Right lobe of liver (tissue), 6 donors: ENCODE results near the gene CACNA2D3. TPM values are rescaled to one million over a fixed set of nuclear protein-coding genes. Genes with fewer than 3 reads are reported as not detected.

Source experiments
- ATAC-seq, 4 donors: fragments of 200-7000 bp; cut with Tn5 transposase; one replicate each; pipeline ENCODE4 v1.9.1; 2020; ENCODE audit warnings: mild to moderate bottlenecking in 4 of 4, moderate library complexity in 4 of 4
- DNase-seq, 3 donors: peaks; one replicate each; pipeline ENCODE4 v3.0.0-alpha.2; 2020
- H3K27ac ChIP-seq, 3 donors: fragments of 200-600 bp; one replicate each; pipeline ENCODE4 v1.8.0; 2022
- H3K27me3 ChIP-seq, 2 donors: fragments of 200-600 bp; one replicate each; pipeline ENCODE4 v1.8.0; 2022
- H3K36me3 ChIP-seq, 4 donors: fragments of 200-600 bp; sonication (generic) in 1 of 4; one replicate each; pipeline versions ENCODE4 v1.5.1 to v1.8.0; 2017 to 2022; ENCODE audit warnings: control low read depth in 1 of 4
- H3K4me1 ChIP-seq, 4 donors: fragments of 200-600 bp; sonication (generic) in 1 of 4; one replicate each; pipeline versions ENCODE4 v1.5.1 to v1.8.0; 2017 to 2022; ENCODE audit warnings: control low read depth in 1 of 4
- H3K4me3 ChIP-seq, 3 donors: fragments of 200-600 bp; one replicate each; pipeline ENCODE4 v1.8.0; 2022
- H3K9me3 ChIP-seq, 4 donors: fragments of 200-600 bp; sonication (generic) in 1 of 4; one replicate each; pipeline versions ENCODE4 v1.5.1 to v1.8.0; 2017 to 2022; ENCODE audit warnings: control low read depth in 1 of 4
- POLR2A ChIP-seq: fragments of 450-650 bp; IDR thresholded peaks from one replicate; pipeline ENCODE4 v1.6.1; 2017; ENCODE audit warnings: antibody characterized with exemption, mild to moderate bottlenecking
- WGBS: methylation state at CpG from one replicate; pipeline ENCODE4 v1.1.6; 2018; ENCODE audit warnings: low coverage, low lambda C conversion rate; ENCODE audit not compliant: insufficient coverage; ENCODE audit errors: missing lambda C conversion rate; 5-methylcytosine and 5-hydroxymethylcytosine counted together
- intact Hi-C, 2 donors: fragments of 100-400 bp; cut with DNase I; formaldehyde crosslinking; loops; one replicate each; pipeline versions ENCODE4 v1.11.2 to v1.14.1; 2022
- total RNA-seq, 6 experiments: library from RNA; depleted of rRNA in 2 of 6; stranded (reverse); fragments of >200 nt in 2 of 6; fragmentation: NEBNext Ultra II Directional in 3 of 6; extraction: Animal tissue kit (Norgen Biotek cat#: 25700) in 3 of 6; gene quantifications; one replicate each; pipeline versions ENCODE4 v1.1.0 to v1.2.4, GENCODE V29; 2016 to 2023
- TF ChIP-seq, protein P1 (sequence below), 4 donors: fragments of 200-600 bp in 3 of 4; fragments of 450-650 bp in 1 of 4; IDR thresholded peaks; one replicate each; pipeline versions ENCODE4 v1.5.1 to v1.8.0; 2016 to 2022; ENCODE audit warnings: antibody characterized with exemption in 4 of 4, mild to moderate bottlenecking in 2 of 4
- donor health status: DM: no; HTN: yes; CAD: no.
- donor health status: DM: no; HTN: no; CAD: no.
- donor health status: DM: no; HTN: no; CAD: no.
- donor health status: DM: no; HTN: yes; CAD: no.
- donor health status: DM: no; HTN: yes; CAD: no.

CACNA2D3 gene
- total RNA-seq, 6 experiments from 2014 or later, result 0.28 to 0.87 TPM; not detected in 4

DNA sequence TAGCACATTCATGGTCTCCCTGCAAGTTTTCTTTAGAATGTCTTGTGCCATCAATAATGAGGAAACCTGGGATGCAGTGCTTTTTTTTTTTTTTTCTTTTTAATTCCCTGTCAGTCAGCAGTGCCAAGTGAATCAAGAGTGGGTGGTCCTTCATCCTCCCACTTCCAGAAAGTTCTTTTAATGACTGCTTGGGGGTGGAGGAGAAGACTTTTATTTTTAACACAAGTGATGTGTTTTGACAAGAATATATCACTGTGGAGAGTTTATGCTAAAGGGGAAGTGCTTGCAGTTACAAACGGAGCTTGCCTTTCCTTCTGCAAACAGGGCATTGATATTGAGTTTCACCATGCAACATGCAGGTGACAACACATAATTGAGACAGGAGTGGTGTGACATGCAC is 69.7 kb downstream of the CACNA2D3 start:
- no peaks in the 10 kb centered on the region for H3K36me3 ChIP-seq
- intact Hi-C loops, result no loop called here
- H3K9me3 ChIP-seq, result no peaks in the 10 kb centered on the region
- WGBS, result 20% methylated on average over 1 of the region's 1 CpG
- ATAC-seq, result no peak
- TF ChIP-seq, protein P1, sequence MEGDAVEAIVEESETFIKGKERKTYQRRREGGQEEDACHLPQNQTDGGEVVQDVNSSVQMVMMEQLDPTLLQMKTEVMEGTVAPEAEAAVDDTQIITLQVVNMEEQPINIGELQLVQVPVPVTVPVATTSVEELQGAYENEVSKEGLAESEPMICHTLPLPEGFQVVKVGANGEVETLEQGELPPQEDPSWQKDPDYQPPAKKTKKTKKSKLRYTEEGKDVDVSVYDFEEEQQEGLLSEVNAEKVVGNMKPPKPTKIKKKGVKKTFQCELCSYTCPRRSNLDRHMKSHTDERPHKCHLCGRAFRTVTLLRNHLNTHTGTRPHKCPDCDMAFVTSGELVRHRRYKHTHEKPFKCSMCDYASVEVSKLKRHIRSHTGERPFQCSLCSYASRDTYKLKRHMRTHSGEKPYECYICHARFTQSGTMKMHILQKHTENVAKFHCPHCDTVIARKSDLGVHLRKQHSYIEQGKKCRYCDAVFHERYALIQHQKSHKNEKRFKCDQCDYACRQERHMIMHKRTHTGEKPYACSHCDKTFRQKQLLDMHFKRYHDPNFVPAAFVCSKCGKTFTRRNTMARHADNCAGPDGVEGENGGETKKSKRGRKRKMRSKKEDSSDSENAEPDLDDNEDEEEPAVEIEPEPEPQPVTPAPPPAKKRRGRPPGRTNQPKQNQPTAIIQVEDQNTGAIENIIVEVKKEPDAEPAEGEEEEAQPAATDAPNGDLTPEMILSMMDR (IDR thresholded peaks at IDR 0.05), result no peak
- TF ChIP-seq POLR2A, result no peak
- H3K4me3 ChIP-seq, result no peak overlapping the region
- no peaks in the 10 kb centered on the region for H3K27me3 ChIP-seq
- no peak overlapping the region for H3K27ac ChIP-seq
- H3K4me1 ChIP-seq, result no peaks in the 10 kb centered on the region
- no peak for DNase-seq

DNA sequence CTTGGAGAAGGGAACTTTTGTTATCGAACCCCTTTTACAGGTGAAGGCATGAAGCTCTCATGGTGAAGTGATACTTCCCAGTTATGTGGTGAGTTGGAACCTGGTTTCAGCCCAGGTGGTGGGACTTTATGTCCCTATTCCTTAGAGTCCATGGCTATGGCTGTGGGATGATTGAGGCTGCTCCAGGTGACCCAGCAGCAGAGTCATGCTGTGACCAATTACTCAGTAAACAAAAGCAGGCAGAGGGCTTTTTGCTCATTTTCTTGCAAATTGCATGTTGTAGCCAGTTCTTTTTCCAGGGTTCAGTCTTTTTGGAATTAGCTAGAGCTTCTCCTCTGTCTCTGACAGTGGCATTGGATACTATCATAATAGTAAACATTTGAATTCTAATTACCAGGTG is 70.7 kb downstream of the CACNA2D3 start:
- no peak for TF ChIP-seq POLR2A
- TF ChIP-seq, protein P1 (IDR thresholded peaks at IDR 0.05), result no peak
- no peak for ATAC-seq
- Histone ChIP-seq H3K36me3 (no peaks in the 10 kb centered on the region), H3K9me3 (no peaks in the 10 kb centered on the region), H3K27ac (no peak overlapping the region), H3K4me3 (no peak overlapping the region), H3K27me3 (no peaks in the 10 kb centered on the region), H3K4me1 (no peaks in the 10 kb centered on the region)
- intact Hi-C loops, result no loop called here
- WGBS, result 56% methylated on average over 1 of the region's 1 CpG
- no peak for DNase-seq

DNA sequence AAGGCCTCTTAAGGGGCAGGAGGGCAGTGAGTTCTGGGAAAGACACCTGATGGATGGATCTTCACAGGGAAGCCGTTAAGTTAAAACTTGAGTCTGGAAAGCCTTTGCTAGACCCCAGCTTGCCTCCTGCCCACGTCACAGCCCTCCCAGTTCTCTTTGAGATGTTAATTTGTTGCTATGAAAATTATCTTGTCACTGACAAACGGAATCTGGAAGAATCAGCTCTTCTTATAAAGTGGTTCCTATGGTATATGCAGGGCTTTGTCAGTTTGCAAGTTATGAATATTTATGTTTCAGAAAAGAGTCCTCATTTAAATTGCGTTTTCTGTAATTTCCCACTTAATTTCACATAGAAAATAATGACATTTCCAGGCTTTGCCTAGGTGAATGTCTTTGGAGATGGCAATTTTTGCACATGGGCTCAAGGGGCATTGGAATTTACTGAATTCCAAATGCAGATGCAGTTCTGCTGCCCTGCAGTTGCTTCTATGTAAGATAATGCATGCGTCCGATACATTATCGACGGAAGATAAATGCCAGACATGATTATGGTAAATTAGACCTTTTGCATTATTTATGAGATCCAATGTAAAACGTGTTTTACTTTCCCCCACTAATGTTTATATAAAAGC is 74.1 kb downstream of the CACNA2D3 start:
- no peak for ATAC-seq
- WGBS, result 48% methylated on average over 9 of the region's 9 CpGs
- intact Hi-C loops, result no loop called here

DNA sequence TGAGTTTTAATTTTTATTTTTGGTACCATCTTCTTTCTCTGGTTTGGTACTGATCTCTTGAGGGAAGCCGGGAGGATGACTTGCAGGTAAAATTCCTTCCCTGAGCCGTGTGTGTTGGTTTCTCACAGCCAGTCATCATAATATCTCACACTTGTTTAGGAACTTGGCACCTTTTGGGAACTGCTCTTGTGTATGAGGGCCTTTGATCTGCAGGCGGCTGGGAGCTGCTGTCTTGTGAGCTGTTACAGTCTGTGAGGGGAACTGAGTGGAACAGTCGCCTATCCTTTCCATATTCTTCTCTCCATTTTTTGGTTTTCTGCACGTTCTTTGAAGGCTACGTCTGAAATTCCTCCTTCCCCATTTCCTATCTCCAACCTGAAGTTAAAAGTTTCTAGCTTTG is 75.2 kb downstream of the CACNA2D3 start:
- no peak overlapping the region for H3K4me3 ChIP-seq
- WGBS, result 34% methylated on average over 6 of the region's 6 CpGs
- H3K27ac ChIP-seq, result no peak overlapping the region
- ATAC-seq, result no peak
- H3K36me3 ChIP-seq, result no peaks in the 10 kb centered on the region
- intact Hi-C loops, result no loop called here
- H3K27me3 ChIP-seq, result no peaks in the 10 kb centered on the region
- DNase-seq, result no peak
- no peaks in the 10 kb centered on the region for H3K9me3 ChIP-seq
- TF ChIP-seq, protein P1 (IDR thresholded peaks at IDR 0.05), result no peak
- TF ChIP-seq POLR2A, result no peak
- H3K4me1 ChIP-seq, result no peaks in the 10 kb centered on the region

More for the DNA sequence above, 74.1 kb downstream of the CACNA2D3 start:
- DNase-seq, result no peak
- H3K4me3 ChIP-seq, result no peak overlapping the region
- TF ChIP-seq, protein P1 (IDR thresholded peaks at IDR 0.05), result no peak
- TF ChIP-seq POLR2A, result no peak
- no peaks in the 10 kb centered on the region for H3K36me3 ChIP-seq
- H3K27ac ChIP-seq, result no peak overlapping the region
- H3K9me3 ChIP-seq, result no peaks in the 10 kb centered on the region
- H3K27me3 ChIP-seq, result no peaks in the 10 kb centered on the region
- no peaks in the 10 kb centered on the region for H3K4me1 ChIP-seq
